Loucy (cell line): ENCODE results near the gene VWA5A.

ENCODE experiments used
- EZH2phosphoT487 ChIP-seq: fragments of 200-600 bp; IDR thresholded peaks from 2 replicates; pipeline ENCODE4 v1.6.1; 2018; ENCODE audit warnings: antibody characterized with exemption, mild to moderate bottlenecking, moderate library complexity, borderline replicate concordance
- TF ChIP-seq, protein P1 (sequence below): fragments of 200-600 bp; sonication (generic); conservative IDR thresholded peaks from 2 replicates; pipeline ENCODE4 v1.5.1; 2014; ENCODE audit warnings: mild to moderate bottlenecking, antibody characterized with exemption, low read length

- TF ChIP-seq, protein P1, sequence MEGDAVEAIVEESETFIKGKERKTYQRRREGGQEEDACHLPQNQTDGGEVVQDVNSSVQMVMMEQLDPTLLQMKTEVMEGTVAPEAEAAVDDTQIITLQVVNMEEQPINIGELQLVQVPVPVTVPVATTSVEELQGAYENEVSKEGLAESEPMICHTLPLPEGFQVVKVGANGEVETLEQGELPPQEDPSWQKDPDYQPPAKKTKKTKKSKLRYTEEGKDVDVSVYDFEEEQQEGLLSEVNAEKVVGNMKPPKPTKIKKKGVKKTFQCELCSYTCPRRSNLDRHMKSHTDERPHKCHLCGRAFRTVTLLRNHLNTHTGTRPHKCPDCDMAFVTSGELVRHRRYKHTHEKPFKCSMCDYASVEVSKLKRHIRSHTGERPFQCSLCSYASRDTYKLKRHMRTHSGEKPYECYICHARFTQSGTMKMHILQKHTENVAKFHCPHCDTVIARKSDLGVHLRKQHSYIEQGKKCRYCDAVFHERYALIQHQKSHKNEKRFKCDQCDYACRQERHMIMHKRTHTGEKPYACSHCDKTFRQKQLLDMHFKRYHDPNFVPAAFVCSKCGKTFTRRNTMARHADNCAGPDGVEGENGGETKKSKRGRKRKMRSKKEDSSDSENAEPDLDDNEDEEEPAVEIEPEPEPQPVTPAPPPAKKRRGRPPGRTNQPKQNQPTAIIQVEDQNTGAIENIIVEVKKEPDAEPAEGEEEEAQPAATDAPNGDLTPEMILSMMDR = no peak
- no peak for TF ChIP-seq EZH2phosphoT487
Measured at GRCh38 chr11:124081483-124081882, 33.8 kb upstream of the VWA5A start.
